ENCODE results near the gene CUEDC1.

Gene CUEDC1

GRCh38 chr17:57940653-57941329, 14.4 kb downstream of the CUEDC1 start:
- H3K27ac ChIP-seq (replicated peaks), result no peak overlapping the region
- DNase-seq (ENCODE audit: low read depth in 1 of 2, low spot score in 1 of 2), result no peak
- TF ChIP-seq POLR2AphosphoS5 (IDR thresholded peaks at IDR 0.05; ENCODE audit: low read depth) (no peak), CTCF (IDR thresholded peaks at IDR 0.05; ENCODE audit: insufficient read depth, low read length) (no peak), REST (IDR thresholded peaks at IDR 0.05; ENCODE audit: insufficient replicate concordance, low read depth) (no peak), GABPA (IDR thresholded peaks at IDR 0.05; ENCODE audit: low read depth) (no peak), SPI1 (IDR thresholded peaks at IDR 0.05; ENCODE audit: borderline replicate concordance, low read depth) (no peak)

GRCh38 chr17:57940231-57940630, 15.0 kb downstream of the CUEDC1 start:
- TF ChIP-seq POLR2AphosphoS5 (IDR thresholded peaks at IDR 0.05; ENCODE audit: low read depth) (no peak), GABPA (IDR thresholded peaks at IDR 0.05; ENCODE audit: low read depth) (no peak), CTCF (IDR thresholded peaks at IDR 0.05; ENCODE audit: insufficient read depth, low read length) (no peak), REST (IDR thresholded peaks at IDR 0.05; ENCODE audit: insufficient replicate concordance, low read depth) (no peak), SPI1 (IDR thresholded peaks at IDR 0.05; ENCODE audit: borderline replicate concordance, low read depth) (no peak)
- DNase-seq (ENCODE audit: low read depth in 1 of 2, low spot score in 1 of 2), result no peak
- H3K4me3 ChIP-seq (replicated peaks; ENCODE audit: insufficient read depth, low read length), result no peak overlapping the region
- no peak overlapping the region for H3K27ac ChIP-seq (replicated peaks)
- H3K27me3 ChIP-seq (ENCODE audit: insufficient read depth, poor library complexity, severe bottlenecking), result no peaks in the 10 kb centered on the region

More at GRCh38 chr17:57940653-57941329, 14.4 kb downstream of the CUEDC1 start:
- H3K27me3 ChIP-seq (ENCODE audit: insufficient read depth, poor library complexity, severe bottlenecking), result no peaks in the 10 kb centered on the region
- H3K4me3 ChIP-seq (replicated peaks; ENCODE audit: insufficient read depth, low read length), result no peak overlapping the region

- TF ChIP-seq SPI1 (IDR thresholded peaks at IDR 0.05; ENCODE audit: borderline replicate concordance, low read depth) (peak; percentile 99), POLR2AphosphoS5 (IDR thresholded peaks at IDR 0.05; ENCODE audit: low read depth) (peak; percentile 99), GABPA (IDR thresholded peaks at IDR 0.05; ENCODE audit: low read depth) (peak; percentile 37; the same call in 1 of the 2 replicates), CTCF (IDR thresholded peaks at IDR 0.05; ENCODE audit: insufficient read depth, low read length) (no peak), REST (IDR thresholded peaks at IDR 0.05; ENCODE audit: insufficient replicate concordance, low read depth) (no peak)
- peak; percentile 73 to 90 for DNase-seq (ENCODE audit: low read depth in 1 of 2, low spot score in 1 of 2)
- Histone ChIP-seq H3K27ac (replicated peaks) (no peak overlapping the region; the same call in 1 of the 2 replicates), H3K4me3 (replicated peaks; ENCODE audit: insufficient read depth, low read length) (no peak overlapping the region), H3K27me3 (ENCODE audit: insufficient read depth, poor library complexity, severe bottlenecking) (no peaks in the 10 kb centered on the region)
Observed at GRCh38 chr17:57939797-57940196, 15.4 kb downstream of the CUEDC1 start.

All from HL-60 (cell line).